ENCODE measurements around the gene PPARD.

The PPARD gene

GRCh38 chr6:35296931-35297600 lies 45.3 kb upstream of the PPARD start:
- Histone ChIP-seq H3K4me3 (ENCODE audit: low read depth in 1 of 2, low read length in 1 of 2) (peak overlapping the region; percentile 83 to 92), H3K9me3 (no peaks in the 10 kb centered on the region), H3K27me3 (no peaks in the 10 kb centered on the region), H3K36me3 (peaks cover 17% of the 10 kb centered on the region), H3K27ac (peak overlapping the region; percentile 98), H3K4me1 (ENCODE audit: control insufficient read depth in 1 of 2, insufficient read depth in 1 of 2, low read depth in 1 of 2, low read length in 1 of 2) (peaks cover 52 to 58% of the 10 kb centered on the region in 2 experiments)
- no peak for TF ChIP-seq CTCF (IDR thresholded peaks at IDR 0.05)

GRCh38 chr6:35297601-35298481 lies 44.5 kb upstream of the PPARD start, which contains the start of gene DEF6:
DEF6 (plus strand) TSS chr6:35297818; CDS start chr6:35297857, 39 bp downstream.
- peak within 1 kb of the TSS; percentile 98 for H3K27ac ChIP-seq
- TF ChIP-seq CTCF (IDR thresholded peaks at IDR 0.05): peak; percentile 93
- peaks cover 60 to 66% of the 10 kb centered on the region in 2 experiments for H3K4me1 ChIP-seq (ENCODE audit: control insufficient read depth in 1 of 2, insufficient read depth in 1 of 2, low read depth in 1 of 2, low read length in 1 of 2)
- H3K4me3 ChIP-seq (ENCODE audit: low read depth in 1 of 2, low read length in 1 of 2): peak within 1 kb of the TSS; percentile 83 to 92
- no peaks in the 10 kb centered on the region for H3K9me3 ChIP-seq
- H3K36me3 ChIP-seq: peaks cover 10% of the 10 kb centered on the region
- no peaks in the 10 kb centered on the region for H3K27me3 ChIP-seq

- Histone ChIP-seq H3K27ac (peak overlapping the region; percentile 98), H3K9me3 (no peaks in the 10 kb centered on the region), H3K36me3 (peaks cover 1% of the 10 kb centered on the region), H3K4me3 (ENCODE audit: low read depth in 1 of 2, low read length in 1 of 2) (peak overlapping the region; percentile 83 to 92), H3K4me1 (ENCODE audit: control insufficient read depth in 1 of 2, insufficient read depth in 1 of 2, low read depth in 1 of 2, low read length in 1 of 2) (peaks cover 69 to 74% of the 10 kb centered on the region in 2 experiments), H3K27me3 (no peaks in the 10 kb centered on the region)
- no peak for TF ChIP-seq CTCF (IDR thresholded peaks at IDR 0.05)
Measured at GRCh38 chr6:35298625-35299140, 43.7 kb upstream of the PPARD start.

- peak overlapping the region; percentile 83 to 92 for H3K4me3 ChIP-seq (ENCODE audit: low read depth in 1 of 2, low read length in 1 of 2)
- TF ChIP-seq CTCF (IDR thresholded peaks at IDR 0.05): no peak
- no peaks in the 10 kb centered on the region for H3K27me3 ChIP-seq
- H3K4me1 ChIP-seq (ENCODE audit: control insufficient read depth in 1 of 2, insufficient read depth in 1 of 2, low read depth in 1 of 2, low read length in 1 of 2): peaks cover 78 to 84% of the 10 kb centered on the region in 2 experiments
- H3K9me3 ChIP-seq: no peaks in the 10 kb centered on the region
- H3K27ac ChIP-seq: peak overlapping the region; percentile 98
- H3K36me3 ChIP-seq: no peaks in the 10 kb centered on the region
Measured at GRCh38 chr6:35299674-35300073, 42.7 kb upstream of the PPARD start.

- no peak for TF ChIP-seq CTCF (IDR thresholded peaks at IDR 0.05)
- Histone ChIP-seq H3K9me3 (no peaks in the 10 kb centered on the region), H3K4me3 (ENCODE audit: low read depth in 1 of 2, low read length in 1 of 2) (peak overlapping the region; percentile 83 to 92), H3K27ac (peak overlapping the region; percentile 98), H3K36me3 (peaks cover 9% of the 10 kb centered on the region), H3K4me1 (ENCODE audit: control insufficient read depth in 1 of 2, insufficient read depth in 1 of 2, low read depth in 1 of 2, low read length in 1 of 2) (peaks cover 79 to 84% of the 10 kb centered on the region in 2 experiments), H3K27me3 (no peaks in the 10 kb centered on the region)
Measured at GRCh38 chr6:35300848-35301247, 41.5 kb upstream of the PPARD start.

All from neutrophil (primary cell).